ENCODE measurements around the gene ALX3. TPM values are rescaled to one million over a fixed set of nuclear protein-coding genes. Genes with fewer than 3 reads are reported as not detected.

The ALX3 gene
- total RNA-seq, 1 donor from 2014 or later = not detected

GRCh38 chr1:110047463-110047862 is 23.0 kb downstream of the ALX3 start:
- TF ChIP-seq CTCF (IDR thresholded peaks at IDR 0.05) = no peak
- DNase-seq = no peak
- Histone ChIP-seq H3K9me3 (no peaks in the 10 kb centered on the region), H3K4me1 (peaks cover 8% of the 10 kb centered on the region), H3K4me3 (no peak overlapping the region), H3K27me3 (no peaks in the 10 kb centered on the region), H3K36me3 (peaks cover 100% of the 10 kb centered on the region), H3K27ac (no peak overlapping the region)
- intact Hi-C loops (cut with DNase I) = no loop called here
- no peak for ATAC-seq

GRCh38 chr1:110043016-110043415 is 27.5 kb downstream of the ALX3 start:
- intact Hi-C loops (cut with DNase I) = no loop called here
- DNase-seq = no peak
- Histone ChIP-seq H3K27me3 (no peaks in the 10 kb centered on the region), H3K36me3 (peaks cover 99% of the 10 kb centered on the region), H3K9me3 (no peaks in the 10 kb centered on the region), H3K27ac (no peak overlapping the region), H3K4me1 (no peaks in the 10 kb centered on the region), H3K4me3 (no peak overlapping the region)
- TF ChIP-seq CTCF (IDR thresholded peaks at IDR 0.05) = no peak
- no peak for ATAC-seq

GRCh38 chr1:110040548-110040947 is 29.9 kb downstream of the ALX3 start:
- H3K27me3 ChIP-seq = no peaks in the 10 kb centered on the region
- intact Hi-C loops (cut with DNase I) = no loop called here
- peaks cover 74% of the 10 kb centered on the region for H3K36me3 ChIP-seq
- H3K27ac ChIP-seq = no peak overlapping the region
- ATAC-seq = no peak
- TF ChIP-seq CTCF (IDR thresholded peaks at IDR 0.05) = no peak
- H3K4me3 ChIP-seq = no peak overlapping the region
- DNase-seq = no peak
- peaks cover 9% of the 10 kb centered on the region for H3K4me1 ChIP-seq
- no peaks in the 10 kb centered on the region for H3K9me3 ChIP-seq

- intact Hi-C loops (cut with DNase I) = no loop called here
- ATAC-seq (no peak), DNase-seq (no peak)
- H3K27ac ChIP-seq = no peak overlapping the region
- no peaks in the 10 kb centered on the region for H3K27me3 ChIP-seq
- TF ChIP-seq CTCF (IDR thresholded peaks at IDR 0.05) = no peak
- peaks cover 13% of the 10 kb centered on the region for H3K4me1 ChIP-seq
- no peaks in the 10 kb centered on the region for H3K9me3 ChIP-seq
- peaks cover 65% of the 10 kb centered on the region for H3K36me3 ChIP-seq
- no peak overlapping the region for H3K4me3 ChIP-seq
Observed at GRCh38 chr1:110039641-110040040, 30.8 kb downstream of the ALX3 start.

- intact Hi-C loops (cut with DNase I) = no loop called here
- Histone ChIP-seq H3K36me3 (peaks cover 51% of the 10 kb centered on the region), H3K27ac (no peak overlapping the region), H3K4me3 (no peak overlapping the region), H3K27me3 (no peaks in the 10 kb centered on the region), H3K4me1 (peaks cover 13% of the 10 kb centered on the region), H3K9me3 (no peaks in the 10 kb centered on the region)
- ATAC-seq (no peak), DNase-seq (no peak)
- TF ChIP-seq CTCF (IDR thresholded peaks at IDR 0.05) = no peak
Observed at GRCh38 chr1:110038271-110038670, 32.2 kb downstream of the ALX3 start.

GRCh38 chr1:110035236-110035752 is 35.2 kb downstream of the ALX3 start:
- no peaks in the 10 kb centered on the region for H3K27me3 ChIP-seq
- ATAC-seq (peak; percentile 57), DNase-seq (no peak)
- no peaks in the 10 kb centered on the region for H3K9me3 ChIP-seq
- intact Hi-C loops (cut with DNase I) = no loop called here
- peak overlapping the region; percentile 93 for H3K4me3 ChIP-seq
- peaks cover 22% of the 10 kb centered on the region for H3K36me3 ChIP-seq
- H3K27ac ChIP-seq = peak overlapping the region; percentile 91
- H3K4me1 ChIP-seq = peaks cover 13% of the 10 kb centered on the region
- no peak for TF ChIP-seq CTCF (IDR thresholded peaks at IDR 0.05)

Data from upper lobe of right lung (tissue), 1 donor.